ENCODE results near the gene RIPOR3.
A peak's percentile ranks its signal among the peaks of the same experiment; 100 is the strongest.
"Not testable (repeated sequence)": the region's sequence is repeated elsewhere in the genome, so short reads cannot be mapped to it uniquely, and the experiment has no call there.

Gene RIPOR3

DNA sequence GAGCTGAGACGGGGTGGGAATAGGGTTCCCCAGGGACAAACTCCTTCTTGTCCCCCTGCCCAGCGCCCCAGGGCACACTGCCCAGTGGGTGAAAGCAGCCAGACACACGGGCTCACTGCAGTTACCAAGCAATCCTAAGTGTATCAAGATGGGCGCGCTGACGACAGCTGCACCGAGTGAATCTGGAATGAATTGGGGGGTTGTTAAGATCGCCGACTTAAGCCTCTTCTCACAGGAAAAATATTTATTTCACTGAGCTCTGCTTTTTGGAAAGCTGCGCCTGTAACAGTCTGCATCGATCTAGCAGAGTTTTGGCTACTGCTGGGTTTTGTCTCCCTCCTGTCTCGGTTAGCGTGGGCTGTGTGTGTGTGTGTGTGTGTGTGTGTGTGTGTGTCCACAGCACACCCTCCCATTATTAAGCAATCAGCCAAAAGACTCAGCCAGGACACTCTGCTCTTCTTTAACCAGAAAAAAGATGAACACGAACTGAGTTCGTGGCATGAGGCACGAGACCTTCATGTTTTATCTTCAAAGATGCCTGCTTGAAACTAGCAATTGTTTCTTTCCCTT is 35.9 kb downstream of the RIPOR3 start:
- no peak for DNase-seq (ENCODE audit: low read depth, low spot score)

DNA sequence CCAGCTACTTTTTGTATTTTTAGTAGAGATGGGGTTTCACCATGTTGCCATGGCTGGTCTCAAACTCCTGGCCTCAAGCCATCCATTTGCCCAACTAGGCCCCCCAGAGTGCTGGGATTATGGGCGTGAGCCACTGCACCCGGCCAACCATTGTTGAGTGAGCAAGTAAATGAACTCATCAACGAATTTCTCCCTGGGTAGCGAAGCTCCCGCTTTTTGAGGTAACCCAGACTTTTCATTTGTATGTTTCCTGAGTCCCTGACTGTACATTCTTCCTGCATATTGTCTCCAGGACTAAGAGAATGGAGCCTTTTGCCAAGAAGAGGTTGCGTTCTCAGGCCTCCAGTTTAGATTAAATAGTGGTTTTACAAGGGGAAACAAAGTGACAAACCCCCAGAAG is 36.4 kb downstream of the RIPOR3 start:
- no peak for DNase-seq (ENCODE audit: low read depth, low spot score)

DNA sequence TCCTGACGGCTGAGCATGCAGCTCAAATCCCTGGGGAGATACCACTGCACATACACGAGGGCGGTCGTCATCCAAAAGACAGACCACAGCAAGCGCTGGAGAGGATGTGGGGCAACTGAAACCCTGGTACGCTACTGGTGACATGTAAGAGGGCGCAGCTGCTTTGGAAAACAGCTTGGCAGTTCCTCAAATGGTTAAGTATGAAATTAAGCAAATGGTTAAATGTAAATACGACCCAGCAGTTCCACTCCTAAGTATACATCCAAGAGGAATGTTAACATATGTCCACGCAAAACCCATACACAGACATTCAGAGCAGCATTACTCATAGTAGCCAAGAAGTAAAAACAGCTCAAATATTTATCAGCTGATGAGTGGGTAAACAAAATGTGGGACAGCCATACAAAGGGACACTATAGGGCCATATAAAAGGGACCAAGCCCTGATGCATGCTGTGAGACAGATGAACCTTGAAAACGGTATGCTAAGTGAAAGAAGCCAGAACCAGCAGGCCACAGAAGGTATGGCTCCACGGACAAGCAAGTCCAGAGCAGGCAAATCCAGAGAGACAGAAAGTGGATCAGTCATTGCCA is 38.5 kb downstream of the RIPOR3 start:
- no peak for DNase-seq (ENCODE audit: low read depth, low spot score)

DNA sequence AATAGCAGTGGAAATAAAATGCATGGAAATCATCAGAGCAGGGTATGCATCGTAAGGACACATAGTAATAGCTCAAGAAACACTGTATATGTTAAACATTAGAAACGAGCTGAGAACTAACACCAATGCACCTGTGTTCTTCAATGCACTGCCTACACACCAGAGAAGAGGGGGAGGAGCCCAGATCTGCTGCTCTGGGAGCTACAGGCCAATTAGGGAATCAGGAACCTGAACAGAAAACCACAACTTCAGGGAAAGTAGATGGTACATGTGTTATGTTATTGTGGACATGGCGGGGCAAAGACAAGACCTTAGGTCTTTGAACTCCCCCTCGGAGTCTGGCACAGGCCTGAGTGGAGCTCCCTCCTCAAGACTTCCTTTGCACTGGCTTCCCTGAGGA is 39.7 kb downstream of the RIPOR3 start:
- no peak for DNase-seq (ENCODE audit: low read depth, low spot score)

DNA sequence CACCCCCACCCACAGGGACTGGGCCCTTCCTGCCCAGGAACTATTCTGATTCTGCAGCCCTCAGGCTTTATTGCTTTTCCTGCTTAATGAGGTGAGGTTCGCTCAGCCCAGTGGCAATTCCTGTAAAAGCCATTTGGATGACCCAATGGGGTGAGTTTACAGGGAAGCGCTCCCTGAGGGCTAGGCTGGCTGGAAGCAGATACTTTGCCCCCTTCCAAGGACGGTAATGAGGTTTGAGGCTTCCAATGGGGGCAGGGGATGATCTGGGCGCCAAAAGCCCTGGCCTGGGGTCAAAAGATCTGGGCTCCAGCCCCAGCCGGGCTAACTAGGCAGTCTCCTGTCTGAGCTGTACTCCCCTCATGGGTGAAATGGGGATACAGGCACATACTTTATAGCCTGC is 41.8 kb downstream of the RIPOR3 start:
- DNase-seq (ENCODE audit: low read depth, low spot score) = no peak

DNA sequence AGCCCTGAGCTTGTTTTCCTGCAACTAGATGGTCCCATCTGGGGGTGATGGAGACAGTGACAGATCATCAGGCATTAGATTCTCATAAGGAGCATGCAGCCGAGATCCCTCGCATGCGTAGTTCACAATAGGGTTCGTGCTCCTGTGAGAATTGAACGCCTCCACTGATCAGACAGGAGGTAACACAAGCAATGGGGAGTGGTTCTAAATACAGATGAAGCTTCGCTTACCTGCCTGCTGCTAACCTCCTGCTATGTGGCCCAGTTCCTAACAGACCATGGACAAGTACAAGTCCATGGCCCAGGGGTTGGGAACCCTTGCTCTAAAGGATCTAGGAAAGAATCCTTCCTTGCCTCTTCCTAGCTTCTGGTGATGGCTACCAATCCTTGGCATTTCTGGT is 42.7 kb downstream of the RIPOR3 start:
- DNase-seq (ENCODE audit: low read depth, low spot score) = no peak

DNA sequence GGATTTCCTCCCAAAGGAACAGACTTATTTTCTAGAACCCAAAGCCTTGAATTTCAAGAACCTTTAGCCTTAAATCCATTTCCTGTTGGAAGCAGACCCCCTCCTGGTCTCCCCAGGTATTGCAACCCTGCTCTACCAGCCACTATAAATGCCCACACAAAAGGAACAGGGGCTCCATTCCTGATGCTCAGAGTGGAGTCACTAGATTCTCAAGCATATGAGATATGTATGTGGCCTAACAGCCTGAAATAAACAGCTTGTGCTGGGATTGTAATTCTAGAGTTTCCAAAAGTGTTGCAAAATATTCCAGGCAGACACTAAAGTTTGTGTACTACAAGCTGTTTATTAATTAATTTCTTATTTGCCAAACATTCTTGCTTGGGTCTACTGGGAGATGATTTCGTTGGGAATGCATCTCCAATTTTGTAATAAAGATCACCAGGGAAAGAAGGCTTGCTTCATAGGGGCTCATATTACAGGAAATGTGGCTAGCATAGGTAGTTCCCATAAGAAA is 44.8 kb downstream of the RIPOR3 start:
- no peak for DNase-seq (ENCODE audit: low read depth, low spot score)

DNA sequence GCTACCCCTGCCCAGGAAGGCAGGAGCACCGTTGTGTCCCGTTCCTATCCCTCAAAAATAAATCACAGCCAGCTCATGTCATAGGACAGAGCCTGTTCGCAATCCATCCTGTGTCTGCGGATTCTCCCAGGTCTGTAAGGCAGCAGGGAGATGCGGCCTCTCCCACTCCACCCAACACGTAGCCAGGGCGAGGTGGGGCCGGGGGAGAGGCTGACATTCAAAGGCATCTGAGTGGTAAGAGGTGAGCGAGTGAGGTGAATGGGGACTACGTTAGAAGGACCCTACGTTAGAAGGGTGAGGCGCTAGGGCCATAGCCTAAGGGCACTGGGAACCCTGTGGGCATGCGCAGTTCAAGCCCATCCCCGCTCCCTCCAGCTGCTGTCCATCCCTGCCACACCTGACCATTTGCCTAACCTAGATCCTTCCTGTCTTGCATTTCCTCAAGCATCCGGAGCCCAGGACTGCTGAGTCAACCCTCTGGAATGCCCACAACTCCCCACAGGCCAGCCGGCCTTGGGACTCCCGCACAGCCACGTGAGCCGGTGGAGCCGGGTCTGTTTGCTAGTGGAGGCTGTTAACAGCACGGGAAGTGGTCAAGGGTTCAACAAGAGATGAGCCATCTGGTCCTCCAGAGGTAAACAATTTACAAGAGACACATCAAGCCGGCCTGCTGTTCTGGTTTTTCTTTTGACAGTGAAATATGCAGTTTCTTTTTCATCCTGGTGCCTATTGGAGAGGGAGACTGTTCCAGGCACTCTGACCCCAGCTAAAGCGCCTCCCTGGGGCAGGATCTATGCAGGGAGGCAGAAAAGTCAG is 45.9 kb downstream of the RIPOR3 start:
- peak; percentile 92 for DNase-seq (ENCODE audit: low read depth, low spot score)

DNA sequence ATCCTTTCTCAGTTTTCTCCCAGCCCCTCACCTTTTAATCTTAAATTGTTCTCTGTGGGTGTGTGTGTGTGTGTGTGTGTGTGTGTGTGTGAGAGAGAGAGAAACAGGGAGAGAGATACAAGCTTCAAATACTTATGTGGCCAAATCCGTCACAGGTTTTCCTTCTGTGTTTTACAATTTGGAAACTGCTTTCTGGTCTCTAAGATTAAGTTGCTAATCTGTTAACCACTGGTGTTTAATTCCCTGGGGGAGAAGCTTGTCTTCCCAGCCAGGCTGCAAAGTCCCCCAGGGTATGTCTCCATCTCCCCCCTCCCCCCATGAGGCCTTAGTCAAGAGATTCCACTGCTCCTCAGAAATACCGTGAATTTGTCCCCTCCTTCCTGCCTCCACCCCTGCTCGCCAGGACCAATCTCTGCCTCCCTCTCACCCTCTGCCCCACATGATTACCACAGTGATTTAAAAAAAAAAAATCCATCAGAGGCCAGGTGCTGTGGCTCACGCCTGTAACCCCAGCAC is 49.0 kb downstream of the RIPOR3 start:
- DNase-seq (ENCODE audit: low read depth, low spot score) = no peak

DNA sequence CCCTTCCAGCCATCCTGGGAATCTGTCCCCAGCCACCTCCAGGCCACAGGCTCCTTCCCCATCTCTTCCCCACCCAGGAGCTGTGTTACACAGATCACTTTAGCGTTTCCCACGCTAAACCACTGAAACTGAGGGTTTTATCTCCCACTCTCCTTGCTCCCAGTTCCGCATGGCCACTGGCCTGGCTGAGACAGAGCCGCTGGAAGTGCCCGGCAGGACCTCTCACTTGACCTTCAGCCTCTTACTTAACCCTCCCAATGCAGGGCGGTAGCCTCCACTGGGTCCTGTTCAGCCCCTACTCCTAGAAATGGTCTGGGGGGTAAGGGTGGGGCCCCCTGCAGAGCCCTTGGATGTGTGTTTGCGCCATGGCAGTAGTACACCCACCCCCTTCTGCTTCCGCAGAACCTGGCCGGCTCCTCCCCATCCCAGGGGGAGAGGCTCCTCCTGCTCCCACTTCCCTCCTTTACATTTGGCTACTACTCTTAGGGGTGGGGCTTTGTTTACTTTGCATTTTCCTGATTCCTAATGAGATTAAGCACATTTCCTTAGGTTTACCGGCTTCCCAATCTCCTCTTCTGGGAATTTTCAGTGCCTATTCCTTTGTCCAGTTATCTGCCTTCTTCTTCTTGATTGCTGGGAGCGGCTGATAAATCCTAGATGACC is 49.6 kb downstream of the RIPOR3 start:
- DNase-seq (ENCODE audit: low read depth, low spot score) = not testable (repeated sequence)

DNA sequence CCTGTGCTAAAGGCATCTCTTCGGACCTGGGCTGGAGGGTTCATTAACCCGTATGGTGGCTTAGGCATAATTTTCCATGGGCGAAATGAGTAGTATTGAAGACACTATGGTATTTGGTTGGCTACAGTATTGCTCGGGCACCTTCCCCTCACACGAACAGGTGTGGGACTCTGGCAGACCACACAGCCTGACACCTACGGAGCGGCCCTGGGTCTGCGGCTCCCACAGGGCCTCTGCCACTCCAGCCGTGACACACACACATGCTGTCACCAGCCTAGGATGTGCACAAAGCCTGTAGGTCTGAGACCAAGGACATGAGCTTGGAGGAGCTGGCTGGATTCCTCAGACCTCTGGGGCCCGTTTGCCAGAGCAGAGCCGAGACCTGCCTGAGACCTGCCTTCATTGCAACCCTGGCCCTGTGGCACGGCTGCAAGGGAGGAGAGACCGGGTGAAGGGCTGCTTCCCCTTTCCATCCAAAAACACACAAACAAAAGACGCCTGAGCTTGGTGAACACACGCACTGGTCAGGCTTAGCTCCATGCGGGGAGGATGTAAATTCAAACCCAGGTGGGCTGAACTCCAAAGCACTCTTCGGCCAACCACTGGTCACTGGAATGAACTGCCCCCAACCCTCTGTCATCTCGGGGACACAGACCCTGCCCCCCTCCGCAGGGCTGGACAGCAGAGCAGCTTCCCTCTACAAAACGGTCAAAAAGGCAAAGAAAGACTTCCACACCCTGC is 51.2 kb downstream of the RIPOR3 start:
- DNase-seq (ENCODE audit: low read depth, low spot score) = not testable (repeated sequence)

DNA sequence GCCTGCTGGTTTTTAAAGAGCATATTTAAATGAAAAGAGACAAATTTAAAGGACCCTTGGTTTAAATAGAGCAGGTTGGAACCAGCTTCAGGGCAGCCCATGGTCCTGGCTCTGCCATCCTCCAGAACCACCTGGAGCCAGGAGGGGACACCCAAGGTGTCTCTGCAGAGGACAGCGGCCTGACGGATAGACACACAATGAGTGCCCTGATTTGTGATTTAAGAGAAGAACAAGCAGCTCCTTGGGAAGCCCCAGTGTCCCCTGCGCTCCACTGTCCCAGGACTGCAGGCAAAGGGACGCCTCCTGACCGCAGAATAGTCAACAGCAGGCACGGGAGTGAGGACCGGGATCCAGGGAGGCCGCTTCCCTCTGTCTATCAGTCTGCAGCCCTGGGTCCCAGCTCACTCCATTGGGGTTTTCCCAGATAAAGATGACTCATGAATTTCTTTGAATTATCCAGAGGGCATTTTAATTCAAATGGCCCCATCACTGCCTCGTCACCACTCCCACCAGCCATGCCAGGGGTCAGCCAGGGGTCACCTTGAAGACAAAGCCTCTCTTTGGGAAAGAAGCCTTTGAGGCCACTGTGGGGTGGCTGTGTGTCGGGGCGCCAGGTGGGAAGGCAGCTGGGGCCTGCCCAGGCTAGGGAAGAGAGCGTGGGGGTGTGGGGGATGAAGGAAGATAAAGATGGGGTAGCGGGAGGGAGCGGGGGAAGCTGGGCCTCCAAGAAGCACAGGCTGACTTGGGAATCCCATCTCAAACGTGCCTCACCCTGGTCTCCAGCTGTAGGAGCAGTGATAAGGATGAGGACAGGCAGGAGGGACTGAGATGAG is 53.1 kb downstream of the RIPOR3 start:
- DNase-seq (ENCODE audit: low read depth, low spot score) = not testable (repeated sequence)

DNA sequence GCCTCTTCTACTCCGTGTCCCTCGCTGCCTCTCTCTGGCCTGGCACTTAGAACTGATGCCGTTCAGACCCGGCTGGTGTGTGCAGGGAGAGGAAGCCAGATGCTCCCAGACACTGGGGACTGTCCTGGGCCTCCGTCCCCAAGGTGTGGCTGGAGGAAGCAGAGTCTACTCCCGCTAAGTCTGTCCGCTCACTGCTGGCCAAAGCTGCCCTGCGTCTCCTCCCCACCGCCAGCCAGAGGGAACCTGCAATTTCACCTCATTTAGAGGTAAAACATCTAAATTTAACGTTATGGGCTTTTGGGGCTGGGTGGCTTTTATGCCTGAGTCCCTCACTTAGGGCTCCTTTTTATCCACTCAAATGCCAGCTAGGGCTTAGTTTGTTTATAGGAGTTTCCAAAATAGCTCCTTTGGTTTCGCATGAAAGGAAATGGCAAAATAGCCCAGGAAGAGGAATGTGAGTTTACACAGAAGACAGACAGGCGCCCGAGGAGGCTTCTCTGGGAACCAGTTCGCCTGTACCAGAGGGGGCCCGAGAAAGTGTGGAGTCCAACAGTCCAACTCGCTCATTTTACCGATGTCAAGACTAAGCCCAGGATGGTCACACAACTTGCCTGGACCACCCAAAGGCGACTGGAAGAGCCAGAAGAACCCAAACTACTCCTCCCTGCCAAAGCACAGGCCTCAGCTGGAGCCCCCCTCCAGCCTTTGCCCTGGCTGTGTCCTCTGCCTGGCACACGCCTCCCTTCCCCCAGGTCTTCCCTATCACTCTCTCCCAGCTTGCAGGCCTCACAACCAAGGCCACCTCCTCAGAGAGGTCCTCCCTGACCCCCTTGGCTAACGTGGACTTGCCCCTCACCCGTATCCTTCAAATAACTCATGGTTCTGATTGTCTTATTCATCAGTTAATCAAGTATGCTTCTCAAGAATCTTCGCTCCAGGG is 54.5 kb downstream of the RIPOR3 start:
- DNase-seq (ENCODE audit: low read depth, low spot score) = no peak

DNA sequence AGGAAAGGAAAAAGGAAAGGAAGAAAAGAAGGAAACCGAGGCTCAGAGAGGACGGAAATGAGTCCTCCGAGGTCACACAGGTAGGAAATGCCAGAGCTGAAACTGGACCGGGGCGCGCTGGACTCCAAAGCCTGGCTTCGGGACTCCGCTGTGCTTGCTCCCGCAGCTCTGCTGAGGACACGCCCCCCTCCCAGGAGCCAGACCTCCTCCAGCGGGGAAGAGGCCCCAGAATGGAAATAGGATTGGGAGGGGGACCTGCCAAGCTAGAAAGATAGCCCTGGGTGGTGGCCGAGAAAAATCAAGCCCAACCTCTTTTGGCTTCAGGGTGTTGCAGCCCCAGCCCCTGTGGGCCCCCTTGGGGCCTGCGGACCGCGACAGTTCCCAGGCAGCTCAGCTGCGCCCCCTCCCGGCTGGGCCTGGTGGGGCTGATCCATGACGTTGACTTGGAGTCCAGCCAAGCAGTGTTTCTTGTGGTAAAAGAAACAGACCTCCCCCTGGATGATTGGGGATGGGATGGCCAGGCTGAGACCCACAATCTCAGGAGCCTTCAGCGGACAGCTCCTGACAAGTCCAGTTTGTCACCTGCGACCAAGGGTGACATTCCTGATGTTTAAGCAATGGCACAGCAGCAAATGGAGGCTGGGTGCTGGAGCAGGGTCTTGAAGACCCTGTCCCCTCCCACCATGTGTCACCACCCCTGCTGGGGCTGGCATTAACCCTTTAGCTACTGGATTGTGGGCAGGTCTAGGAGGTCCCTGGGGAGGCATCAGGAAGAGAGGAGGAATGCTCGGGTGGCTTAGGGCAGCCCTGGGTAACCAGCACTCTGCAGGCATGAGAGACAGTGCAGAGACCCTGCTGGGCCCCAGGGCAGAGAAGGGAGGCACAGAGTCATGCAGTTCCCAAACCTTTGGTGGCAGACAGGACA is 55.4 kb downstream of the RIPOR3 start:
- DNase-seq (ENCODE audit: low read depth, low spot score) = no peak

DNA sequence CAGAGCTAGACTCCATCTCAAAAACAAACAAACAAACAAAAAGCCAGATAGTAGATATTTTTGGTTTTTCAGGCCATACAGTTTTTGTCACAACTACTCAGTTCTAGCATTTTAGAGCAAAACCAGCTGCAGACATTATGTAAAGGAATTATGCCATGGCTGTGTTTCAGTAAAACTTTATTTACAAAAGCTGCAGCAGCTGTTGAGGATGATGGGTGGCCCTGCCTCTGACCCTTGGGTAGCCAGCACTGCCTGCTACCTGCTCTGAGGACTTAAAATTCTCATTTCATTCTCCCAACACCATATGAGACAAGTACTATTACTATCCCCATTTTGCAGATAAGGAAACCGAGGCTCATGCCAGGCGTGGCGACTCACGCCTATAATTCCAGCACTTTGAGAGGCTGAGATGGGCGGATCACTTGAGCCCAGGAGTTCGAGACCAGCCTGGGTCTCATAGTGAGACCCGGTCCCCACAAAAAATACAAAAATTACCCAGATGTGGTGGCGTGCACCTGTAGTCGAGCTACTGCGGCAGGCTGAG is 56.3 kb downstream of the RIPOR3 start:
- DNase-seq (ENCODE audit: low read depth, low spot score) = no peak

DNA sequence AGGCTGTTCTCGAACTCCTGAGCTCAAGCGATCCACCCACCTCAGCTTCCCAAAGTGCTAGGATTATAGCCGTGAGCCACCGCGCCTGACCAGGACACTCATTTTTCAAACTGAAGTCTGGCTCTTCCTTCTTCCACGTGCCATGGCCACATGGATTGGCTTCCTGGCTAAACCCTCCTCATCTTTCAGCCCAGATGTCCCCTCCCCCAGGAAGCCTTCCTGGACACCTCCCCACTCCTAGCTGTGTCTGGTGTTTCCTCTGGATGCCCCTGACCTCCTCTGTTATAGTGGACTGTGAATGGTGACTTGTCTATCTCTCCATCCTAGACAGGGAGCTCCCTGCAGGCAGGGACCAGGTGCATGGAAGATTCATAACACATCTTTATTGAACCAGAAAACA is 57.2 kb downstream of the RIPOR3 start:
- DNase-seq (ENCODE audit: low read depth, low spot score) = no peak

DNA sequence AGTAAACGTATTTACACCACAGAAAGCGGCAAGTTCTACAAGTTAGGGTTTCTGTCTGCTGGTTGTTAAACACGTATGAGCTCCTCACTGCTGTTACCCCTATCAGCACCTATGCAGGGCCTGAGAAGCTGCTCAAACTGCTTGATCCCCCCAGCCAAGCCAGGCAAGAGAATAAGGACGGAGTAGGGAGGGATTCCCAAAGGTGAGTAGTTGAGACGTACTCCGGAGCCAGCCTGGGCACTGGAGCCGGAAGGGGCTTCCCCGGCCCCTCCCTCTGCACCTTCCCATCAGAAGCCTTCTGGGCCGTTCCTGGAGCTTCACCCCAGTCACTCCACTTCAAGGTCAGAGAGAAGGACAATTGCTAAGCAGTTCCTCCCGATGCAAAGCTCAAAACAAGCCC is 58.0 kb downstream of the RIPOR3 start:
- DNase-seq (ENCODE audit: low read depth, low spot score) = no peak

DNA sequence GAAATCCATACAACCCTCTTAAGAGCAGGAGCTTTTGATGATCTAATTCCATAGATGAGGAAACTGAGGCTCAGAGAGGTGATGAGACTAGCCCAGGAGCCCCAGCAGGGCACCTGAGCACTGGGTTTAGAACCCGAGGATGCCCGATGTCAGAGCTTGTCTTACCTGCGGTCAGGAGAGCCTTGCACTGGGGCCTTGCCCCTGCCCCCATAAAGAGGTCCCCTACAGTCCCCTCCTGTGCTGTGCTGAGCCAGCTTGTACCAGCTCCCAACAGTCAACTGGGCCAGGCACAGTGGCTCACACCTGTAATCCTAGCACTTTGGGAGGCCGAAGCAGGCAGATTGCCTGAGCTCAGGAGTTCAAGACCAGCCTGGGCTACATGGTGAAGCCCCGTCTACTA is 58.6 kb downstream of the RIPOR3 start:
- no peak for DNase-seq (ENCODE audit: low read depth, low spot score)

Data from brain pericyte (primary cell).